GM21786 (cell line): ENCODE measurements around the gene AGGF1.
A peak's percentile ranks its signal among the peaks of the same experiment; 100 is the strongest.
"Not testable (repeated sequence)": the region's sequence is repeated elsewhere in the genome, so short reads cannot be mapped to it uniquely, and the experiment has no call there.

Source experiments
- ATAC-seq: cut with Tn5 transposase; IDR thresholded peaks from one replicate; pipeline ENCODE4 v1.9.1; 2021; ENCODE audit not compliant: unreplicated experiment

AGGF1 gene

GRCh38 chr5:77030097-77031071 is at the start of gene AGGF1:
Gene AGGF1 (plus strand): TSS chr5:77030404. CDS start chr5:77030767, 363 bp downstream.
- ATAC-seq, result peak; percentile 99

- no peak for ATAC-seq
These were observed 49.6 kb upstream of the AGGF1 start for GRCh38 chr5:76980518-76981144.

GRCh38 chr5:76982450-76982849 is 47.8 kb upstream of the AGGF1 start:
- no peak for ATAC-seq

- no peak for ATAC-seq
These were observed 46.7 kb upstream of the AGGF1 start for GRCh38 chr5:76983468-76983867.

DNA sequence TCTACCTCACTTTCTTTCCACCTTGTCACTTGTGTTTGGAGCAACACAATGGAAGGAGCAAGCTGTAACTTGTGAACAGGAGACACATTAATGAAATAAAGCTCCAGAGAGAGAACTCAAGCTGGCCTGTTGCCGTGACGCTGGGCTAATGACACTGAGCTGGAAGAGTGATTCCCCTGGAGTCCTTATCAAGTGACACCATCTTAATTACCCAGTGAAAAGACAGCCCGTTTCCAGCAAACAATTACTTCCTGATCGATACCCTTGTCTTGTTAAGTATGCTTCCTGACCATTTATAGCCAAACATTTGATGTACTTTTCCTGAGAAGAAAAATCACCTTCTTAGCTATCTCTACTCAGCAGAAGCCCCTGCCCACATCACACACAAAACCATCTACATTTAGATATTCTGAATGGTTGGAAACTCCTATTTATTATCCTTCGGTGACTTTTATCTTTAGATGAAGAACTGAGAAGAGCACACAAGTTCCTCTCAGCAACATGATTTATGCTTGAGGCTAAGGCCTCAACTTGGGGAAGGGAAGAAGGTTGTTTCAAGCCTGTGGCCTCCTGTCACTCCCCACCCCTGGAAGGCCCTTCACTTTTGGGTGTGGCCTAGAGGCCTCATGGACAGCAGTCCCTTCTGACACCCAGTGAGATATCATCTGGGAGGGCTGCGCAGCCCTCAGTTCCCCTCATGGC is 43.2 kb upstream of the AGGF1 start:
- ATAC-seq, result no peak

DNA sequence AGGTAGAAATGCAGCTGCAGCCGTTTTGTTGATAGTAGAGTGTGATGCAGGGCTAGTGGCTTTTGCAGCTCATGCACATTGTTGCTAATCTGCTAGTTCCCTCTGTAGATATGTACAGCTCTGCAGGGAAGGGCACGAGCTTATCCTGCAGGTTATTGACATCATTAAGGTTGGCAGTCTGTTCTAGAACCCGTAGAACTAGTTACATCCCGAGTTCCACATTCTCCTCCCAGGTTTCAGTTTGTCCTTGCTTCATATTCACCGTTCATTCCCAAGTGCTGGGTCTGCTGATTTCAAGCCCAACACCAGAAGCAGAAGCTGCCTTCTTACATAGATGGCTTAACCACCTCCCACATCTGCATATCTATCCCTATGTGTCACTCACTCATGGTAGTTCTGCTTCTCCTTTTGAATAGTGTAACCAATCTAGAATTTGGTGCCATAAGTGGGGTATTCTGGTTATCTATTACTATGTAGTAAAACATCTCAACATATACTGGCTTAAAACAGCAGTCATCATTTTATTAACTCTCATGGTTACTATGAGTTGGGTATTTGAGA is 39.2 kb upstream of the AGGF1 start:
- ATAC-seq, result no peak

- ATAC-seq, result not testable (repeated sequence)
These were observed 36.8 kb upstream of the AGGF1 start for GRCh38 chr5:76993436-76993835.

- no peak for ATAC-seq
These were observed 35.9 kb upstream of the AGGF1 start for GRCh38 chr5:76994337-76994736.

- not testable (repeated sequence) for ATAC-seq
These were observed 32.0 kb upstream of the AGGF1 start for GRCh38 chr5:76998251-76998650.

DNA sequence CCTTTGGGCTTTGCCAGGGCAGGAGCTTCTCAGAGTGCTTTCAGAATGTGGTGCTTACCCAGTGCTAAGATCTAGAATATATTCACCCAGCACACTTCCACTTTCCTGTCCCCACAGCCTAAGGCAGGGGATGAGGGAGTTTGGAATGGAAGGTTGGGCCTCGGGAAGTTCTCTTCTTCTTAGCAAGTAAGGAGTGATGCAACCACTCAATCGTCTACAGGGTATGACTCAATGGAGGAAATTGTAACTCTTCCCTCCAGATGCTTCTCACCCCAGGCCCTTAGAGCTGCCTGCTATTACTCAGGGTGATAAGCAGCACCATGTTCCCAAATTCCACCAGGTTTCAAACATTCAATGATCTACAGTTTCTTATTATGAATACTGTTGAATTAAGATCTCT is 30.8 kb upstream of the AGGF1 start:
- ATAC-seq, result no peak

GRCh38 chr5:77003246-77003645 is 27.0 kb upstream of the AGGF1 start:
- no peak for ATAC-seq

DNA sequence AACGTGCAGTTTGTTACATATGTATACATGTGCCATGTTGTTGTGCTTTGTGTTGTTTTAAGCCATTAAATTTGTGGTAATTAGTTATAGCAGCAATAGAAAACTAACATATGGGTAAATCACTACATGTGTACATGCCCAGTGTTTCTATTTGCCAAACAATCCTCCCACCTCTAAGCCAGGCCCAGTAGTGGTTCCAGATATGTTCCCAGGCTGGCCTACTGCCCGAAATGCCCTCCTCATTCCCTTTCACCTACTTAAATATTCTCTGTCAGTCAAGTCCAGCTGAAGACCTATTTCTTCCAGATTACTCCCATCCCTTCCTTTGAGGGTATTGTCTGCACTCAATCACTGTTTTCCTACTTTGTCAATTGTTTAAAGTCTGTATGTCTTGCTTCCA is 24.1 kb upstream of the AGGF1 start:
- ATAC-seq, result no peak

DNA sequence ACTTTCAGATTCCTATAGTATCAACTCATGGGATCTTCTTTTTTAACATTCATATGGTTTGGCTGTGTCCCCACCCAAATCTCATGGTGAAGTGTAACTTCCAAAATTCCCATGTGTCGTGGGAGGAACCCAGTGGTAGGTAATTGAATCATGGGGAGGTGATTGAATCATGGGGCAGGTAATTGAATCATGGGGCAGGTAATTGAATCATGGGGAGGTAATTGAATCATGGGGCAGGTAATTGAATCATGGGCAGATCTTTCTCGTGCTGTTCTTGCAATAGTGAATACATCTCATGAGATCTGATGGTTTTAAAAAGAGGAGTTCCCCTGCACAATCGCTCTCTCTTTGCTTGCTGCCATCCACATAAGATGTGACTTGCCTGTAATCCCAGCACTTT is 21.8 kb upstream of the AGGF1 start:
- ATAC-seq, result no peak

DNA sequence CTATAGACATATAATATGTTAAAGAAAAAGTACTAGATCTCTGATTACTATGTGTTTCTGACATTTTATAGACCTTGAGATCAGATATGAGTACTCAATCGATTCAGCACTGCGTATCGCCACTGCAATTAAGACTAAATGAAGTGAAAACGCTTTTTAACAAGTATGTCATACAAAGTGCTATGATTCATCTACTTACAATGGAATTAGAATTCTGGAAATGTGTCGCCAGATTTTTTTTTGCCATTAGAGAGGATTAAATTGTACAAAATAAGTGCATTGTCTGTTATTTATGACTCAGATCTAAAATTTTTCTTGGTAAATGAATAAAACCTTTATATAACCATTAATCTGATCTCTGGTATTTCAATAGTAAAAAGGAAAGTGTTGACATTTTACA is 20.0 kb upstream of the AGGF1 start:
- no peak for ATAC-seq

- ATAC-seq, result no peak
These were observed 18.7 kb upstream of the AGGF1 start for GRCh38 chr5:77011498-77011897.

- no peak for ATAC-seq
These were observed 17.6 kb upstream of the AGGF1 start for GRCh38 chr5:77012601-77013000.

GRCh38 chr5:77015938-77016569 is 14.2 kb upstream of the AGGF1 start:
- no peak for ATAC-seq

GRCh38 chr5:77016962-77017361 is 13.2 kb upstream of the AGGF1 start:
- ATAC-seq, result no peak

DNA sequence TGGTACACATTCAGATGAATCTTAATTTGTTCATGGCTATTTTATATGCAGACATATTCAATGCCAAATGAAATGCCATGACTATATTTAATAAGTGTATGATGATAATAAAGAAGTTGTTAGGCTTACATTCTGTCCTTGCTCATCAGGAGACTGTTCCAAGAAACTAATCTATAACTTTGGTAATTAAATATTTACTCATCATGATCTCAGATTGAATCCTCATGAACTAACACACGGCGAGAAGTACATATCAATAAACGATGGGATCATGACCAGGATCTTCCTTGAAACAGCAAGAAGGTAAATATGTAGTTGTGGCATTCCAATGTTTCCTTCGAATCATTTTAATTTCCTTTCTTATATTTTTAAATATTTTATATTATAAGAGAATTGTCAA is 12.5 kb upstream of the AGGF1 start:
- no peak for ATAC-seq

DNA sequence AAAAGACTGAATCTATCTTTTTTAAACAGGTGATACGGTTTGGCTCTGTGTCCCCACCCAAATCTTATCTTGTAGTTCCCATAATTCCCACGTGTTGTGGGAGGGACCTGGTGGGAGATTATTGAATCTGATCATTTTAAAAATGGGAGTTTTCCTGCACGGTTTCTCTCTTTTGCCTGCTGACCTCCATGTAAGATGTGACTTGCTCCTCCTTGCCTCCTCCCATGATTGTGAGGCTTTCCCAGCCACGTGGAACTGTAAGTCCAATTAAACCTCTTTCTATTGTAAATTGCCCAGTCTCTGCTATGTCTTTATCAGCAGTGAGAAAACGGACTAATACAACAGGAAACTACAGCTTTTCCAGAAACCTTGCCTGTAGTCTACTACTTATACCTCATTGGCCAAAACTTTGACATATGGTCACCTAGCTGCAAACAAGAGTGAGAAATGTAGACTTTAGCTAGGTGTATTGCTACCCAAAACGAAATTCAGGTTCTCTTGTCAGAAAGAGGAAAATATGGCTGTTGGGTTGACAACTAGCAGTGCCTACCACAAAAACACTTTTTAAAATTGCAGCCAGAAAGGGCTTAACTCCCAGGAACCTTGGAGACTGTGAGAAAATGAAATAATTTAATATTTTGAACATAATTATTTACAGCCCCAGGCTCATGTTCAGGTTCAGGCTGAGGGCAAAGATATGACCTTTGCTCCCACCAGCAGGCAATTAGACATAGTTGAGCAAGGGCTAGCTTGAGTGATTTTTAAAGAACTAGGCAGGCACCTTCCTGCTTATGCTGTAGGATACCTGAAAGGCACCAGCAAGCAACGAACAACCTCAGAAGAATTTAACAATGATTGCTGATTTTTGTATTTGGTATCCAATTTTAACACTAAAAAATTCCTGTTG is 7.4 kb upstream of the AGGF1 start:
- no peak for ATAC-seq
